Fibroblast of skin of left quadriceps (primary cell): ENCODE data around the gene ABCA2.
A peak's percentile ranks its signal among the peaks of the same experiment; 100 is the strongest.

Experiments used
- DNase-seq, 2 experiments: peaks; one replicate each; pipeline ENCODE4 v3.0.0-alpha.2; 2013; ENCODE audit warnings: low read depth in 2 of 2

Gene ABCA2

GRCh38 chr9:136997830-136998234, 30.2 kb downstream of the ABCA2 start:
- no peak for DNase-seq

- DNase-seq = no peak
These were observed 30.7 kb downstream of the ABCA2 start for GRCh38 chr9:136997371-136997770.

- no peak for DNase-seq
These were observed 31.4 kb downstream of the ABCA2 start, which contains the start of gene CLIC3 for GRCh38 chr9:136996361-136997292. CLIC3 (minus strand) TSS chr9:136996568; CDS start chr9:136996543, 25 bp downstream.

- no peak for DNase-seq
These were observed 32.2 kb downstream of the ABCA2 start for GRCh38 chr9:136995772-136996311.

GRCh38 chr9:136995362-136995761, 32.7 kb downstream of the ABCA2 start:
- no peak for DNase-seq

- no peak for DNase-seq
These were observed 33.2 kb downstream of the ABCA2 start for GRCh38 chr9:136994888-136995230.

- no peak for DNase-seq
These were observed 33.7 kb downstream of the ABCA2 start for GRCh38 chr9:136994180-136994887.

GRCh38 chr9:136992819-136993369, 35.1 kb downstream of the ABCA2 start:
- no peak for DNase-seq

- DNase-seq = peak; percentile 65 to 72
These were observed 35.8 kb downstream of the ABCA2 start, which contains the start of gene PAXX for GRCh38 chr9:136991993-136992818. PAXX (plus strand) TSS chr9:136992422; CDS start chr9:136992444, 22 bp downstream.

GRCh38 chr9:136990242-136990911, 37.7 kb downstream of the ABCA2 start:
- no peak for DNase-seq

GRCh38 chr9:136988872-136989271, 39.2 kb downstream of the ABCA2 start:
- DNase-seq = no peak

- no peak for DNase-seq
These were observed 42.2 kb downstream of the ABCA2 start for GRCh38 chr9:136985853-136986252.

- no peak for DNase-seq
These were observed 42.9 kb downstream of the ABCA2 start for GRCh38 chr9:136985027-136985602.

GRCh38 chr9:136984464-136985026, 43.5 kb downstream of the ABCA2 start:
- DNase-seq = no peak

- DNase-seq = no peak
These were observed 44.3 kb downstream of the ABCA2 start for GRCh38 chr9:136983656-136984314.

GRCh38 chr9:136983167-136983566, 44.9 kb downstream of the ABCA2 start:
- no peak for DNase-seq

- no peak for DNase-seq
These were observed 45.6 kb downstream of the ABCA2 start, which contains the start of gene LCNL1 for GRCh38 chr9:136982232-136983051. LCNL1 (plus strand) TSS chr9:136982993; CDS start chr9:136983587, 594 bp downstream.

- DNase-seq = no peak
These were observed 46.3 kb downstream of the ABCA2 start for GRCh38 chr9:136981588-136982231.
